ENCODE results near the gene SSTR3.
"Not testable (repeated sequence)": the region's sequence is repeated elsewhere in the genome, so short reads cannot be mapped to it uniquely, and the experiment has no call there.

SSTR3 gene

GRCh38 chr22:37212174-37212906 lies at the start of gene SSTR3:
Gene SSTR3 (minus strand): TSS chr22:37212477. CDS start chr22:37207803, 4,674 bp downstream.
- DNase-seq, result no peak

GRCh38 chr22:37260901-37261336 lies 48.6 kb upstream of the SSTR3 start:
- DNase-seq, result peak; percentile 74

- no peak for DNase-seq
These were observed 48.0 kb upstream of the SSTR3 start for GRCh38 chr22:37260155-37260795.

GRCh38 chr22:37259540-37260029 lies 47.3 kb upstream of the SSTR3 start:
- DNase-seq, result peak; percentile 65

- no peak for DNase-seq
These were observed 46.6 kb upstream of the SSTR3 start for GRCh38 chr22:37258753-37259401.

- no peak for DNase-seq
These were observed 45.9 kb upstream of the SSTR3 start for GRCh38 chr22:37258005-37258752.

DNA sequence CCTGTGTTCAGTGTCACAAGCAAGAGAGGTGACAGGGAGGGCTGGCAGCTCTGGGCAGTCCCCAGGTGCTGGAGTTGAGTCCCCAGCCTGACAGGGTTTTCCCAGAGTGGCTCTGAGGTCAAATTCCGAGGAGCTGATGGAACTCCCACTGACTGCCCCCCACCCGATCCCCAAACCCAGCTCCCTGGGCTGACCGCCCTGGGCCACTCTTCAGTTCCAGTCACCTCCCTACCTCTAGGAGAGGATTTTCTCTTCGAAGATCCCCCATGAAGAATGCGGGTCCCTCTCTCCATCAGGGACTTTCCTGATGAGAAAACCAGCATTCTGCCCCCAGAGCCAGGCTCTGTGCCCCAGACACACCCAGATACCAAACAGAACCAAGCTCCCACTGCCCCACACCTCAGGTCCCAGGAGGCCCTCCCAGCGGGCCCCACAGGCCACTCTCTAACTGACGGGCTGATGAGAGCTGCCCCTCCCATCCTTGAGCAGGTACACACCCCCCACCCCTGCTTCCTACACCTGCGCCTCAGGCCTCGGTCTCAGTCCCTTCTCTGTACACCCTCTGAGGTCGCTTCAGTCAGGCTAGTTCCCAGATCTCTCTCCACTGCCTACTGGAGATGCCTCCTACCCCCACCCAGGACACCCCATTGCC lies 43.9 kb upstream of the SSTR3 start:
- DNase-seq, result no peak

- DNase-seq, result no peak
These were observed 43.3 kb upstream of the SSTR3 start for GRCh38 chr22:37255558-37256006.

- DNase-seq, result no peak
These were observed 42.6 kb upstream of the SSTR3 start for GRCh38 chr22:37254867-37255233.

DNA sequence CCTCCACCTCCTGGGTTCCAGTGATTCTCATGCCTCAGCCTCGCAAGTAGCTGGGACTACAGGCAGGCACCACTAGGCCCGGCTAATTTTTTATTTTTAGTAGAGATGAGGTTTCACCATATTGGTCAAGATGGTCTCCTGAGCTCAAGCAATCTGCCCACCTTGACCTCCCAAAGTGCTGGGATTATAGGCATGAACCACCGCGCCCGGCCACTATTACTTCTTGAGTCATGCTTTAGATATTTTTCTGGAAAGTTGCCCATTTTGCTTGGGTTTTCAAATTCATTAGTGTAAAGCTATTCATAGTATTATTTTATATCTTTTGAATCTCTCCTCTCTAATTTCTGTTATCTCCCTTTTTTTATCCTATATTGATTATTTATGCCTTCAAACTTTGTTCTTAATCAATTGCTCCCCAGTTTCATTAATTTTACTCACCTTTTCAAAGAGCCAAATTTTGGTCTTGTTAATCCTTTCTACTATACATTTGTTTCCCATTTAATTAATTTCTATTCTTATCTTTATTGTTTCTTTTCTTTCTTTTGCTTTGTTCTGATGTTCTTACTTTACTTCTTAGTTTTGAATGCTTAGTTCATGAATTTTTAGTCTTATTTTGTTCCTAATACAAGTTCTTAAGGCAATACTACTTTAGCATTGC lies 42.1 kb upstream of the SSTR3 start:
- no peak for DNase-seq

DNA sequence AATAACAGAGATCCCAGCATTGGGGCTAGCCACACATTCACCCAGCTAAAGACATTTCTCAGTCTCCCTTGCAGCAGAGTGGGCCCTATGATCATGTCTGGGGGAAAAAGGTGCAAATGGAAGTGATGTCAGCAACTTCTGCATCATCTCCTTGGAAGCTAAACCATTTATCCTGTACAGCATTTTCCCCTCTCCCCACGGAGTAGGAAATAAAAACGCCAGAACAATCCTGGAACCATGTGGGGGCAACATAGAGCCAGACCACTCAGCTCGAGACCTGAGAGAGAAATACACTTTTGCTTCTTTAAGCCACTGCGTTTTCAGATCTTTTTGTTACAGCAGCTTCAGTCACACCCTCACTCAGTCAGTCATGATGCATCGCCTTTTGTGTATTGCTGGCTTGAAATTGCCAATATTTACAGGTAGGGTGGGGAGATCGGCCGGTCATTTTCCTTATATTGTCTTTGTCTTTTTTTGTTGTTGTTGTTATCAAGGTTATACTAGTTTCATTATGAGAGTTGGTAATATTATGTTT lies 40.9 kb upstream of the SSTR3 start:
- DNase-seq, result no peak

GRCh38 chr22:37251836-37252235 lies 39.6 kb upstream of the SSTR3 start:
- DNase-seq, result not testable (repeated sequence)

DNA sequence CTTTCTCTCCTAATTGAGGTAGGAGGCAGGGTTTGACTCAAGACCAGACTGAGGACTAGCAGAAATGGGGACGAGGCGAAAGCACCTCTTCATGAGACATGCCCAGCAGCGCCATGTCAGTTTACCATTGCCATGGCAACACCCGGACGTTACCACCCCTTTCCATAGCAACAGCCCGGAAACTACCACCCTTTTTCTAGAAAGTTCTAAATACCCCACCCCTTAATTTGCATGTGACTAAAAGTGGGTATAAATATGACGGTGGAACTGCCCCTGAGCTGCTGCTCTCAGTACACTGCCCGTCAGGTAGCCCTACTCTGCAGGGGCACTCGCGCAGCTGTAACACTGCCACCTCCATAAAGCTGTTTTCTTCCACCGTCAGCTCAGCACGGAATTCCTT lies 37.7 kb upstream of the SSTR3 start:
- no peak for DNase-seq

- DNase-seq, result no peak
These were observed 36.0 kb upstream of the SSTR3 start for GRCh38 chr22:37248251-37248650.

DNA sequence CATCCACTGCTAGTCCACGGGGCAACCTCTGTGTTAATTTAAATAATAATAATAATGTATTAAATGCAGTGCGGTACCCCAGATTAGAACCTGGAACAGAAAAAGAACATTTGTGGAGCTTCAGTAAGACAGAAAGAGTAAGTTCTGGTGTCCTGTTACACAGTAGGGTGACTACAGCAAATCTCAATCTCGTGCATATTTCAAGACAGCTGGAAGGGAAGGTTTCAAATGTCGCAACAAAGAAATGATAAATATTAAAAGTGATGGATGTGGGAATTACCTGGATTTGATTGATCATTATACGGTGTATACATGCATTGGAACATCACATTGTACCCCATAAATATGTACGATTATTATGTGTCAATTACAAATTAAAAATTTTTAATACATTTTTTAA lies 33.5 kb upstream of the SSTR3 start:
- DNase-seq, result no peak

DNA sequence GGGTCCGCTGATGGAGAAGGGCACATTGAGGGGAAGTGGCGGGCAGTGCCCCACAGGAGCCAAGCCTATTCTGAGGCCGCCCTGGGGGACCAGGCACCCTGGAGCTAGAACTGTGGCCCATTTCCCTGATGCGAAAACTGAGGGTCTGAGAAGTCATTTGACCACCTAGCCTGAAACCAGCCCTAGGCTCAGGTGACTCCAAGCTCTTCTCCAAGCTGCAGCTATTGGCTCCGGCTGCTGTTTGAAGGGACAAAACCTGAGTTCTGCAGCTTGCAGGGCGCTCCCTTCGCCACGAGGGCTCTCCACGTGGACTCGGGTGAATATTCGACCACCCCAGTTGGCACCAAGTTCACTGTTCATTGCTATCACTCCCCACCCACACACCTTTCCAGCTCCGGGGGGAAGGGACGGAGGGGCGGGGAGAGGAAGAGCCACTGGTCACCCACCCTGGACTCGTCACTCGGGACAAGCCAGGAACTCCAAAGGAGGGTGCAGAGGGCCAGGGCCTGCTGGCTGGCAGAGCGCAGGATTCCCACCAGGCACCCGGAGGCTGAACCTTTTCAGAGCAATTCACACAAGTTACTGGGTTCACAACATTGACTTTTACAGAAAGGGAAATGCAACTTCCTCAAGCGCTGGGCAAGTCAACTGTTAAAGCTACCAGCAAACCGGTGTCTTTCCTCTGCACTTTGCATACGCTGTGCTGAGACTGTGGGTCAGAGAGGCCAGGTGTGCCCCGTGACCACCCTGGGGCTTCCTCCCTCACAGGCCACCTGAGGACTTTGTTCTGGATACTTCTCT lies 32.8 kb upstream of the SSTR3 start:
- DNase-seq, result peak; percentile 34

DNA sequence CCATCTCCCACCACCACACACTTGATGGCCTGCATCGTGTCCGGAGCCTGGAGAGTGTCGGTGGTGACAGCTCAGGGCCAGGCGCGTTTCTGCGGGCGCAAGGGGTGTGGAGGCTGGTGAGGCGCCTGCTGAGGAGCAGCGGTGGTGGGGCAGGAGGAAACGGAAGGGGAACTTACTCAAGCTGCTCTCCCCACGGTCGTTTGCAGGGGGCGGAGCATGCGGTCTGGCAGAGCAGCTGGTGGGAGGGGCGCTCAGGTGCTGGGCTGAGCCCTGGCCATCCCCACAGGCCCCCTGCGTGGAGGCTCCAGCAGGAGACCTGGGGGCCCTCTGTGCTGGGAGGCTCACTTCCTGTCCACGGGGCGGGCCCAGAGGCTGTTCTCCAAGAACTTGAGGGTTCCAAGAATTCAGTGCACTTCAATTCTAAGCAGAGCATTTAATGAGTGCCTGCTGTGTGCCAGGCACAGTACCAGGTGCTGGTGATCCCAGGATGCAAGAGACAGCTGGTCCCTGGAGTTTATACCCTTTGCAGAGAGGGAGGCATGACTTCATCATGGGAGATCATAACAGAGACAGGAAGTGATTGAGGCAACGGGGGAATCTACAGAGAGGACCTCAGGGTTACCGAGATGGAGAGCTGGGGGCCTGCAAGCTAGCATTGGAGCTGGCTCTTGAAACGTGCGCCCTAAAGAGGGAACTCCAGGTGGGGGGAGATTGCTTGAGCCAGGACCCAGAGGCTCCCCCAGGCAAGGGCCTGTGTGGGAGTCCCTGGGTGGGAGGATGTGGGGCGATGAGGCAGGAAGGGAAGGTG lies 32.0 kb upstream of the SSTR3 start, which contains the start of gene RAC2:
Gene RAC2, minus strand, starts transcription at position 156 of the 808 bp plus-strand sequence. Its CDS starts 121 bp downstream, at position 35.
- peak; percentile 95 for DNase-seq

DNA sequence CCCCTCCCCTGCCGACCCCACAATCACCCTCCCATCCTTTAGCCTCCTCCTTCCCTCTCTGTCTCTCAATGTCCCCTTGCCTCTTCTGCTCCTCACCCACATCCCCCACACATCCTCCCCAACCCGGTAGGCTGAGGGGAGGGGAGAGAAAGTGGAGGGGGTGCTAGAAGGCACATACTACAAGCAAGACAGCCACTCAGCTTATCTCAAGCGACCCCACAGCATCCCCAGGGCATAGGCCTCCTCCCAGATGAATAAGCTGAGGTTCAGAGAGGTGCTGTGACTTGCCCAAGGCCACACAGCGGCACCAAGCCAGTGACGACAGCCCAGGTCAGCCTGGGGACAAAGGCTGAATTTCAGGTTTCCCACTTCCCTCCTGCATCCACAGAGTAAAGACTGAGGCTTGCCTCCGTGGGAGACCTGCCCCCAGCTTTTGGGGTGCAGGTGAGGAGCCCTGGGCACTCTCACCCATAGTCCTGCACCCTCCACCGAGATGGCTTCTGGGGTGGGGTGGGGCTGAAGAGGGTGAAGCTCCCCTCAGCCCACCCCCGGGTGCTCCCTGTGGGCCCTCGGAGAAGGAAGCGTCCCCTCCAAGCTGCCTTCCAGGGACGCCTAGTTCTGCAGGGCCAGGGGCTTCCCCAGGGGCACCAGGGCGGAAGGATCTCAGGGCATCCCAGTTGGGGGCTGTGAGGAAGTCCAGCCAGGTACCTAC lies 31.3 kb upstream of the SSTR3 start:
- DNase-seq, result peak; percentile 47

- DNase-seq, result peak; percentile 92
These were observed 30.2 kb upstream of the SSTR3 start for GRCh38 chr22:37242395-37242918.

Data from CD4-positive, alpha-beta T cell treated with Interleukin-17A for 4 hours (primary cell).